ENCODE measurements around the gene BTBD1.
A peak's percentile ranks its signal among the peaks of the same experiment; 100 is the strongest.

The BTBD1 gene

DNA sequence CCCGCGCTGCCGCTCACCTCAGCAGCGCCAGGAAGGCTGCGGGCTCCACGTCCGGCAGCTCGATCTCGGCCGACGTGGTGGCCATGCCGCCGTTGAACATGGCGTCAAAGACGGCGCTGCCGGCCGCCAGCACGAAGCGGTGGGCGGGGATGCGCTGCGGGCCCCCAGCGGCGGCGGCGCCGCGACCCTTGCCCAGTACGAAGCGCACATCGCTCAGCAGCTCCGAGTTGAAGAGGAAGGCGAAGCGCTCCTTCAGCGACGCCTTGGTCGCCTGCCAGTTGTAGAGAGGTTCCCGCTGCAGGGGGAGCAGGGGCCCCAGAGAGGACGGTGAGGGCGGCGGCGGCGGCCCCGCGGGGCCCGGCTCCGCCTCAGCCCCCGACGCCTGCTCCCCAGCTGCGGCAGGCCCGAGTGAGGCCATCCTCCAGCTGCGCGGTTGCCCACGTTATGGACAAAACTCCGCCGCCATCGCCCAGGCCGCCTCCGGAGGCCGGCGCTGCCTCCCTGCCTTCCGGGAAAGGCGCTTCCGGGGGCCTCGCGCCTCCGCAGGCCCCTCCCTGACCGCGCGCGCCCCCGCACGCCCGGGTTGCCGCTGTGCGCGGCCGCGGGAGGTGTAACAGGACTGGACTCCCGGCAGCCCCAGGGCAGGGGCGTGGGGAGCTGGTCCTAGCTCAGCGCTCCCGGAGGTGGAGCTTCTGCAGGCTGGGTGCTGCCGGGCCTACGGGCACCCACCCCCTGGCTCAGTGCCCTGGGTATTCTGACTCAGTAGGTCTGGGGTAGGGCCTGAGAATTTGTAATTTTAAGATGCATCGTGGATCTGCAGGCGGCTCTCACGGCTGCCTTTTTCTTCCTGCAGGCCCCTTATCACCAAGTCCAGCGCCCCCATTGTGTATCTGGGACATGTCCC lies at the start of gene BTBD1:
Gene BTBD1, minus strand, starts transcription at position 519 of the 904 bp plus-strand sequence. Its CDS starts 101 bp downstream, at position 418.
- DNase-seq, result peak; percentile 91

DNA sequence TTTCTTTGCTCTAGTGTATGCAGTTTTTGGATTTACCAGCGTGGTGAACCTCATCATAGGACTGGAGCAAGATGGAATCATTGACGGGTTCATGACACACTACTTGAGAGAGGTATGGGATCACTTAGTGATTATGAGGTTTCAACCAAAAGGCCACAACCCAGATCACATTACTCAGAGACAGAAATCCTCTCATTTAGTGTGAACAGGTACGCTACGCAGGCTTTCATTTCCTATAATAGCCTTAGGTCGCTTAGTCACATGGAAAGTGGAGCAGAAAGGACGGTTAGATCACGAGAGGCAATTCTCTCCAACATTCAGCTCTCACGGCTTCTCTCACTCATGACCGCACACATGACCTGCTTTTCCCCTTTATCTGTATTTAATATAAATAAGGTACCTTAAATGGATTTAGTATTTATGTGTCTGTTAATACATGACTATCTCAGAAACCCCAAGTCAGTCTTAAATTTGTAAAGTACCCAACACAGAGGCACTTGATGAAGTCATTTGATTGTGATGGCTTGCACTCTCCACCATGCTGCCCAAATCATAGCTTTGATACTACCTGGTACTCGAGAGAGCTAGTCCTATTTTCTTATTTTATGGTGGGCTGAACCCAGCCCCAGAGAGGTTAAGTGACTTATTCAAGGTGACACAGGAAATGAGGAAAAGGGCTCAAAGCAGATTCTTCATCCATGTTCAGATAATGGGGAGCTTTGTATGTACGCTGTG lies 48.9 kb upstream of the BTBD1 start:
- DNase-seq, result no peak

DNA sequence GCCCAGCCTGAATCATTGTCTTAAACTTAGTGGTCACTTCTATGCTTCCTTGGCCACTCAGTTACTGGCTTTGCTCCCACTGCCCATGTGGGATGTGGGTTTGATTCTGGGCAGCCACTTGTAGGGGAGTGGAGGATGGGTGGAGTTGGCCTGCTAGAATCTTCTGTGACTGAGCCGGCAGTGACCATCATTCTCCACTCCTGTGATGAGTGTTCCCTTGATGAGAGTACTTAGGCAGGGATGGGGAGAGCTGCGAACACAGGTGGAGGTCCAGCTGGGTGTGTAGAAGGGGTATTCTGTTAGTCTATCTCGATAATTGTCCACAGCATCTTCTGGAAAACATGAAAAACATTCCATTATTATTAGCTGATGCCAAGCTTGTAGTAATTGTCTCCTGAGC lies 48.4 kb upstream of the BTBD1 start:
- DNase-seq, result no peak

DNA sequence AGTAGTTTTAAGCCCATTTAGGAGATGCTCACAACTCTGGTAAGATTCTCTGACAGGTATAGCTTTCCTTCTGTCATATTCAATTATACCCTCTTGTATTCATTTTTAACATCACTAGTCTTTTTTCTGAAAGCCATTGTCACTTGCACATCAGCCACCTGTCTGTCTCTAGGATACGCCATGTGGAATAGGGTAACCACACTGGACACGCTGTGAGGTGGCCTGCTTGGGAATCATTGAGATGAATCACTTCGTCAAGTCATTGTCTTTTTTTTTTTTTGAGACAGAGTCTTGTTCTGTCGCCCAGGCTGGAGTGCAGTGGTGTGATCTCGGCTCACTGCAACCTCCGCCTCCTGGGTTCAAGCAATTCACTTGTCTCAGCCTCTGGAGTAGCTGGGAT lies 47.8 kb upstream of the BTBD1 start:
- no peak for DNase-seq

DNA sequence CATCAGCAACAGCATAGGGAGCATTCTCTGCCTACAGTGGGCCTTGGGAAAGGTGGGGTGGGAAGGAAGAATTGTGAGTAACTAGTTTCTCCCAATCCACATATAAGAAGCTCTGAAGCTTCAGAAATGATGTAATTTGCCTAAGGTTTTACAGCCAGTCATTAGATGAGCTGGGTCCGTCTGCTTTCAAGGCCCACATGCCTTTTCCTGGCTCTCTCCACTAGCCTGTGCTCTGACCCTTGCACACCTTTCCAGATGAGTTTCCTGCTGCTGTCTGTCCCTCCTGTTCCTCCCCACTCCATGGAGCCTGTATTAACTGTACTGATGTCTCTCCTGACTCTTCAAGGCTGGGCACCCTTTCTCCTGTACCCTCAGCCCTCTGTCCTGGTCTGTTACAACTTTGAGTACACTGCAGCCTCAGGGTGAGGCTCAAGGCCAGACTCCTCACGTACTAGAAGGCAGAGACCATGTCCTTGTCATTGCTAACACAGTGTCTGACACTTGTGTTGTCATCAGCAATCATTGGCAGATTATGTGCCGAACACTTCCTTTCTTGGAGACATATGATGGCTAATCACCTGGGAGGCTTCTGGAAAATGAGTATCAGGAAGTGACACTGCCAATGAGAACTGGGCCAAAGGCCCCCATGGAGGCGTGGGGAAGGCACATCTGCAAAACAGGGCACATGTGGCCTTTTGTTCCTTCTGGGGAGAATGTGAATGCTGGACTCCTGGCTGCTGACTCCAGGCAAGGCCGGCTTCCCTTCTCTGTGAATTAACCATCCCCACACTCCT lies 47.0 kb upstream of the BTBD1 start:
- DNase-seq, result no peak

DNA sequence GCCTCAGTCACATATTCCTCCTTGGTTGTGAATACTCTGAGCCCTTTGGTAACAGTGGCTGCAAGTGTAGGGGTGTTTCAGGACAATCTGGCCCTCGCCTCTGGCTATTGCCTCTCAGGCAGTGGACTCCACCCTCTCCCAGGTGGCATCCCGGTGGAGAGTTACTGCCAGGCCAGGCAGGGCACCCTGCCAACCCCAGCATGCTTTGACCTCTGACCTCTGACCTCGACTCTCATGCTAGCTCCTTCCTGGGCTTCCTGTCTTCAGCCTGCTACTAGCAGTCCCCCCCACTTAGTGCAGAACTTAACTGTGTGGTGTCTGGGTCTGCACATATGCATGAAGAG lies 45.9 kb upstream of the BTBD1 start:
- no peak for DNase-seq

DNA sequence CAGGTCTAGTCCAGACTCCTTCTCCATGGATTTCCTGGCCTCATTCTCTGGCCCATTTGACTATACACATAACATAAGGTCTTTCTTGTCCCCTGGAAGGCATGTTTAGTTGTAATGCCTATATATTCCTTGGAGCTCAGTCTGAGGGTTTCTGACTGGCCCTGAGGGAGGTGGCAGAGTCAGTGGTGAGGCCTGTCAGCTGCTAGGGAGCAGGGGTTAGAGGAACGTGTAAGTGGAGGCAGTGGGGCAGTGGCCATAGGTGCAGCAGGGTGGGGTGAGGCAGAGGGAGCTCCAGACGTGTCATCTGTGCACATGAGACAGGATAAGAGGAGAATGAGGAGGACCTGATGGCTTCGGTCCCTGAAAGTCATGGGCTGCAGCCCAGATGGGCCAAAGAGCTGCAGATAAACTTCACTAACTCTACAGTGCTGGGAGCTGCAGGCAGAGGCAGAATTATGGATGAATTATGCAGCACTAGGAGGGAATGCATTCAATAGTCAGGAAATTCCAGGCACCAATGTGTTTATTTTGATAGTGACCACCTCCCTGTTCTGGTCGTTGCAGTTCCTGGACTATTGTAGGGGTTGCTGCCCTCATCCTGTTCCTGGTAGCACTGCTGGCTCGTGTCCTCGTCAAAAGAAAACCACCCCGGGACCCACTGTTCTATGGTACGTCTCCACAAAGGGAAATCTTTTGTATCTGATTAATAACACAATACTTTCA lies 45.3 kb upstream of the BTBD1 start:
- DNase-seq, result no peak

DNA sequence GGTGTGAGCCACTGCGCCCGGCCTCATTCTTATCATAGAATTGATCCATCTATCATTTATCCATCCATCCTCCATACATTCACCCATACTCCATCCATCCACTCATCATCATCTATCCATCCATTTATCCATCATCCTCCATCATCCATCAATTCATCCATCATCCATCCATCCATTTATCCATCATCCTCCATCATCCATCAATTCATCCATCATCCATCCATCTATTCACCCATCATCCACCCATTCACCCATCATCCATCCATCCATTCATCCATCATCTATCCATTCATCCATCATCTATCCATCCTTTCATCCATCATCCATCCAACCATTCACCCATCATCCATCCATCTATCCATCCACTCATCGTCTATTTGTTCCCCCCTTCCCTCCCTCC lies 44.1 kb upstream of the BTBD1 start:
- no peak for DNase-seq

DNA sequence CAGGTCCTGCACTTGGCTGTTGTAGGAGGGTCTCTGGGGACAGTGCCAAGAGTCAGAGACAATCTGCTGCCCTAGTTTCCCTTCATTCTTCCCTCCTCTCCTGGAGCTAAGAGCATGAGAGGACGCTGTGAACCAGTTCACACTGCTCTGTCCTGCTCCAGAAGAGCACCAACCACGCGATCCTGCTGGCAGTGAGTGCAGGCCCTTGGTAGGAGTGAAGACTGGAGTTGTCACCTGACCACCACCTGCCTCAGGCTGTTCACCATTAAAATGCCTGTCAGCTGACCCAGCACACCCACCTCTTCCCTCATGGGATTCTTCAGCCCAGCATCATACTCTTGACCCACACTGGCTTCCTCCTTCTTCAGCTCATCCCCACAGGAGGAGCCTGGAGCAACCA lies 43.3 kb upstream of the BTBD1 start:
- no peak for DNase-seq

DNA sequence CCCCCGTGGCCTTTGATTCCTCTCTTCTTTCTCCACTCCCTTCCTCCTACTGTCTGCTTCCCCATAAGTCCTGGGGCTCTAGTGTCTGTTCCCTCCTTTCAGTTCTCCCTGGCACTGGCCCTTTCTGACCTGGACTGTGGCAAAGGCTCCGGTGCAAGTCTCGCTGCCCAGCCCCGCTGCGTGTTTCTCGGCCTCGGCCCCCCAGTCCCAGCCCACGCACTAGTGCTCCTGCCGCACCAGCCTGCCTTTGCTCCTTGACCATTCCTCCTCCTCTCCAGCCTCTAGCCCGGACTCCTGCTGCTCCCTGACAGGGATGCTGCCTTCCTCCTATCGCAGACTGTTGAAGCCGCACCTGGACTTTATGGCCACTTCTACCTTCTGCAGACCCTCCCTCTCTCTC lies 42.5 kb upstream of the BTBD1 start:
- DNase-seq, result no peak

DNA sequence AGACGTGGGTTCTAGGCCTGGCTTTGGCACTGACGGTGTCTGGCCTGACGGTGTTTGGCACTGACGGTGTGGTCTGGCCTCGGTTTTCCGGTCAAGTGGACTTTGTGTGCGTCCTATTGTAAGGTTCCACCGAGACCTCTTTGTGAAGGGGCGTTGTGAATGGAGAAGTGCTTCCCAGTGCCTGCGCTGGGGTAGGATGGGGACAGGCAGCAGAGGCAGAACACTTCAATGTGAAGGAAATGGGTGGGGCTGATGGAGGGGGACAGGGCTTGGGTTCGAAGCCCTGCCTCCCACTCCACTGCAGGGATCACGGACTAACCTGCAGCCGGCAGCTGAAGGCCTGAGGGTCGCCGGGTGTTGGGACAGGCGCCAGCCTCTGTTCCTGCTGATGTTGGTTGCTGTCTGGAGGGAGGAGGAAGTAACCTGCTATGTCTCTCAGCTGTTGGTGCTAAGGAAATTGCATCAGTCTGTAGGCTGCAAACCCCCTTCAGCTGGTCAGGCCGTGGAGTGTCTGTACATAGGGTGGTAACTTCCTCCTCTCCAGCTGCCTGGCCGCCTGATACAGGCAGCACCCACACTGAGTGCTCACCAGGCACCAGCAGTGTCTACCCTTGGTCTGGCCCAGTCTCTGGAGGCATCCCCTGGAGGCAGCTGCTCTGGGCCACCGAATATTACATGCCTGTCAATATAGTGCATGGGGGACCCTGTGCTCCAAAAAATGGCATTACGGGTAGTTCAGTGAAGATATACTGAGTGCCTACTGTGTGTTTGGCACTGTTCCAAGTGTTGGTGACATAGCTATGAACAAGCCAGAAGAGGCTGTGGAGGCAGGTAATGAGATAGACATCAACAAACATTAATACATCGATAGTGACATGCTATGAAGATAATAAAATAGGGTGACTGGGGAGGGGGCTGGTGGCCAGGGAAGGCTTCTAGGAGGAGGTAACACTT lies 41.5 kb upstream of the BTBD1 start:
- DNase-seq, result no peak

DNA sequence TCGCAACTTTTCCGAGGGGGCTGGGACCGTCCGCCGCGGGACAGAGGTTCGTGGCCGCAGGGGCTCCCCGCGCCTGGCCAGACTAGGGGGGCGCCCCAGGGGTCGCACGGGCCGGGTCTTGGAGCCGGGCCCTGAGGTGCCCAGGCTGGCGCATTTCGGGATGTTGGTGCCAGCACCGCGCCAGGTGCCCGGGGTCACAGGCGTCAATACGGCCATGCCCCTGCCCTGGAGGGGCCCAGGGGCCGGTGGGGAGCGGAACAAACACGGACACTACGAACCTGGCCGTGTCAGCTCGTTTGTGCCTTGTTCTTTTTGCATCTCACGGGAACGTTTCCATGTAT lies 40.8 kb upstream of the BTBD1 start:
- DNase-seq, result no peak

DNA sequence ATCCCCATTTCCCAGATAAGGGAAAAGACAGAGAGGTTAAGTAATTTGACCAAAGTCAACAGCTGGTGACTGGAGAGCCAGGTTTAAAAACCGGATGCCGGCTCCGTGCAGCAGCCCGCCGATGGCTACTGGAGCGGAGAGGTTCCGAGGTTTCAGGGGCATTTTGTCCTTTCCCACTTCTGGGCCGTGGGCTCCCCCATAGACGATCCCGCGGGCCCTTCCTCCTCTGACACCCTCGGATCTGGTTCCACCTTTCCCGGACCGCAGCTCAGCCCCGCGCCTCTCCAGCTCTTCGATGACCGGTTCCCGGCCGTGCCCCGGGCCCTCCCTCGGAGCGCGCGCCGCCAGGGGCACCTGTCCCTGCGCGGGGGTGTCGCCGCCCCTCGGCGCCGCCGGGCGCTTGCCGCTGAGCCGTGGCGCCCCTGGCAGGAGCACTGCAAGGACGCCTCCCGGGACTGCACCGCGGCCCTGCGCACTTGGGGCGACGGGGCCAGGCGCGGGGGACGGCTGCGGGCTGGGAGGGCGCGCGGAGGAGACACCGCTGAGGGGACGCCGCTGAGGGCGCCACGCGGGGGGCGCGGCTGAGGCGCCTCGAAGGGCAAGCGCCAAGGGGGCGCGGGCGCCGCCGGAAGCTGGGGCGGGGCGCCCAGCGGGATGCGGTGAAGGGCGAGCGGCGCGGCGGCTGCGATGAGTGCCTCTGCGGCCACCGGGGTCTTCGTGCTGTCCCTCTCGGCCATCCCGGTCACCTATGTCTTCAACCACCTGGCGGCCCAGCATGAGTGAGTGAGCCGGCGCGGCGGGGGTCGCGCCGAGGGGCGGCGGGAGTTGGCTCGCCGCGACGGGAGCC lies 40.2 kb upstream of the BTBD1 start, which contains the start of gene TM6SF1:
Gene TM6SF1, plus strand, starts transcription at position 652 of the 847 bp plus-strand sequence. Its CDS starts 36 bp downstream, at position 688.
- DNase-seq, result peak; percentile 6

DNA sequence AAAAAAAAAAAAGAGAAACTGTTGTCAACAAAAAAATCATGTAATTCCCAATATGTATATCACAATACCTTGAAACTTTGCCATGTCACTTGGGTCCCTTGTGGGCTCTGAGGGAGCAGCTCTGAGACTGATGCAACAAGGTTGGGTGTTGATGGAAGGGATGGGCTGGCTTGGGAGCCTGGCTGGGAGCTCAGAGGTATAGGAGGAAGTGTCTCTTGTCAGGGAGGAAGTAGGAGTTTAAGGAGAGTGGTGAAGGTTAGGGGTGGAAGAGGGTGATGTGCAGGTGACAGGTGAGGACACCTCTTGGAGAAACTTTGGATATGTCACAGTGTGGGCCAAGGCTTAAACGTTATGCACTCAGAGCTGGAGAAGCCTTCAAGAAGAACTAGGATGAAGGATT lies 38.4 kb upstream of the BTBD1 start:
- DNase-seq, result no peak

DNA sequence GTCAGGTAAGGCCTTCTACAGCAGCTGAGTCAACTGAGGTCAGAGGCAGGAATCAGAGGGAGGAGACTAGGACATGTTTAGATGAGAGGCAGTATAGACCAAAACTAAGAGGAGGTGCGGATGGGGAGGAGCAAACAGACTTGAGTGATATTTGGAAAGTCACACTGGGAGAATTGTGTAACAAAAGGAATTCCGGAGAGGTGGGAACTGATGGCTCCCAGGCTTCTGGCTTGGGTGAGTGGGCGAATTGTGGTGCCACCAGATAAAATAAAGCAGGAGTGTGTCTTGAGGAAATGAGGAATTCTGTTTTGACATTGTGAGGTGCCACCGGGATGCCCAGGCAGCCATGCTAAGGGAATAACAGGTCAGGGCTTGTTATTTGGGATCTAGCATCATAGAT lies 37.1 kb upstream of the BTBD1 start:
- DNase-seq, result no peak

DNA sequence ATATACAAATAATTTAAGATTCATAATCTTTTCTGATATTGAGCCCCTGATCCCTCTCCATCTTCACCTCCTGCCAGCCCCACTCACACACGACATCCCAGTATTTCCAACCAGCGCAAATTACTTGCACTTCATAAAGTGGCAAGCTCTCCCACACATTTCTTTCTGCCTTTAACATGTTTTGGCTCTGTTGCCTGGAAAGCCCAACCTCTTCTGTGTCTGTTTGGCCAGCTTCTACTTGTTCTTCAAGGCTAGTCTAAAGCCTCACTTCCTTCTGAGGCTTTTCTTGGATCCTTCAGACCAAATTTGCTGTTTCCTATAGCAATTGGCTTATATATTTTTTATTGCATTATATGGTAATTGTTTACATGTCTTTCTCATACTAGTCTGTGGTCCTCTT lies 35.3 kb upstream of the BTBD1 start:
- no peak for DNase-seq

DNA sequence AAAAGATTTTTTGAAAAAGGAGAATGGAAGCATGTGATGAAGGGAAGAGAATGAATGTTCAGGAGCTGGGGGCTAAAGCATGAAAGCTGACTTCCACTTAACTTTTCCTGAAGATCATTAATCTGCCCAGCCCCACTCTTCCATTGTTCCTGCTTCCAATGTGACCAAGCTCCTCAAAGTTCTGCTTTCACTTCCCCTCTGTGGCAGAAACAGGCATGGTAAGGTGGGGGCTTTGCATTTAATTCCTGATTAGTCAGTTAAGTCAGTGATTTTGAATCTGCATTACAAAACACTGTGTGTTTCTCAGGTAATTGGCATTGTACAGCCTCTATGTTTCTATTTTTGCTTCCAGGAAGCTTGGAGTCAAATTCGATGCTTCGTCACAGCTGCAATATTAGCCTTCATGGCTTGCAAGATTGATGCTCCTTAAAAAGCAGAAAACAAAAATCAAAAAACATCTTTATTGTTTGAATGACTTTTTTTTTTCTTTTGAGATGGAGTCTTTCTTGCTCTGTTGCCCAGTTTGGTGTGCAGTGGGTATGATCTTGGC lies 33.1 kb upstream of the BTBD1 start:
- no peak for DNase-seq

DNA sequence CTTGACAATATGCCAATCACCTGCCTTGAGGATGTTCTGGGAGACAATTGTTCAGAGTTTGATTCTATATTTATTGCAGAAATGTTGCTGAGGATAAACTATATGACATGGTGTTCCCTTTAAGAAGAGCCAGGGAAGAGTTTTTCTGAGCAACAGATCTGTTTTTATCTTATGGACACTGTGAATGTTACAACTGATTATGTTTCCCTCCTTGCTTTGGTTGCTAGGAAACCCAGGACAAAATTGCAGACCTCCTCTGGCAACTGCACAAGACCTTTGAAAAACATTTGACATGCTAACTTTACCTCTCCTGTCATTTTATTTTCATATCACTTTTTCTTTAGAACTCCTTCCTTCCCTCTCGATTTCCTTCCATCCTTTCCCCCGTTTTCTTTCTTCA lies 32.2 kb upstream of the BTBD1 start:
- DNase-seq, result no peak

DNA sequence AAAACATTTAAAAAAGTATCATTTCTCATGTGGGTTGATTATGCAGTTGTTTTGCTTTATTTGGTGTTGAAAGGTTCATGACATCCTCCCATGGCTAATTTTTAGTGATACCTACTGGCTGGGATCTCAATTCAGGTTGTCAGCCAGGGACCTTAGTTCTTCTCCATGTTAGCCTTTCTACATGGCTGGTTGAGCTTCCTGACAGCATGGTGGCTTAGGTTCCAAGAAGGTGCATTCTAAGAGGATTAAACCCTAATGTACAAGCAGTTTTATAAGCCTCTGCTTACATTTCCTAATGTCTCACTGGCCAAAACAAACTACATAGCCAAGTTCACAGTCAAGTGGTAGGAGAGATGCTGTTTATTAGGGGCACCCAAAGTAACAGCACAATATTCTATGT lies 31.0 kb upstream of the BTBD1 start:
- DNase-seq, result no peak

DNA sequence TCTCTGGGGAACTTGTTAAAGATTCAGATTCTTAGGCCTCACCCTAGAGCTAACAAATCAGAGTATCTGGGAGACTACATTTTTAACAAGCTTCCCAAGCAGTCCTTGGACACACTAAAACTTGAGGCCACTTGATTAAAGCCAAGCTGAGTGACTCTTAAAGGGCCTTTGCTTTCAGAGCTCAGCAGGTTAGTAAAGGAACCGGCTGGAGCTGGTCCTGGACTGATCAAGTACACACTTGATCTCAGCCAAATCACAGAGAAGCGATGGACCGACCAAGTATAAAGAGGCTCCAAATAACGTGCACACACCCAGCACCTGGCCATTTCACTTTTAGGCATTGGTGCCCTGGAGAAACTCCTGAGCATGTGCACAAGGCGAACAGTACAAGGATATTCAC lies 27.5 kb upstream of the BTBD1 start:
- no peak for DNase-seq
